Right renal pelvis (tissue), 4 donors: ENCODE measurements around the gene EFCAB5. TPM values are rescaled to one million over a fixed set of nuclear protein-coding genes. Genes with fewer than 3 reads are reported as not detected.
"Not testable (repeated sequence)": the region's sequence is repeated elsewhere in the genome, so short reads cannot be mapped to it uniquely, and the experiment has no call there.

Experiments
- DNase-seq, 4 donors: peaks; one replicate each; pipeline ENCODE4 v3.0.0-alpha.2; 2013; ENCODE audit warnings: low read depth in 4 of 4, low spot score in 3 of 4, missing footprints in 1 of 4
- polyA plus RNA-seq, 4 donors: library from polyadenylated mRNA; unstranded; fragments of 120-200 nt; gene quantifications; one replicate each; pipeline ENCODE4 v1.2.1, GENCODE V29; 2013; ENCODE audit not compliant: insufficient read length in 4 of 4

EFCAB5 gene
- polyA plus RNA-seq, 4 donors, result 1.8 to 3.7 (median 2.2) TPM

DNA sequence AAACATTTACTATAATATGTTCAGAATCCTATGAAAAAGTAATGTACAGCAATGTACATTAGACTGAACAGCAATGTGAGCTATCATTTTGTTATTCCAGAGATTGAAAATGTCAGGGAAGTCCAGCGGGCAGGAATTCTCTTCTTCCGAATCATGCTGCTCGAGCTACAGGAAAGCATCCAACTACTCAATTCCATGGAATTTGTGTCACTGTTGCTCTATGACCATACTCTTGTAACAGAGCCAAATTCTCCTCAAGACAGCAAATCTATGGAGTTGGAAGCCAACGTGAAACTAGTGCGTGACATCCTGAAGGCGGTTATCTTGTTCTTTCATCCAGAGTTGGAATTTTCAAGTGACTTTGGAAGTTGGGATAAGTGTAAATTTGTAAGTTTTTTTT, 150.3 kb downstream of the EFCAB5 start:
- DNase-seq, result no peak

DNA sequence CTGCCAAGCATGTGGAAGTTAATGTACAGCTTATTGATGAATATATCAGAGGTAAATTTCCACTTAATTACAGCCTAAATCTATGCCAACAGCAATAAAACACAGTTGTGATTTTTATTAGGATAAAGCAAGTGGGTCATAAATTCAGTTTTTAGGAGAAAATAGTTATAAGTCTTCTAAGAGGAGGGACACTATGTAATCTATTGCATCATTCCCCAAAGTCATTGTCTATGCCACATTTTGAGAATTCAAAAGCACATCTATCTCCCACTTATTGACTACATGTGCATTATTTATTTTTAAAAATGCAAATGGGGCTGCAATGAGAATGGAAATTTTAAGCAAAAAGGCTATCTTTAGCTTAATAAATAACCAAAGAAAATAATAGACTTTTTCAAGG, 151.5 kb downstream of the EFCAB5 start:
- no peak for DNase-seq

DNA sequence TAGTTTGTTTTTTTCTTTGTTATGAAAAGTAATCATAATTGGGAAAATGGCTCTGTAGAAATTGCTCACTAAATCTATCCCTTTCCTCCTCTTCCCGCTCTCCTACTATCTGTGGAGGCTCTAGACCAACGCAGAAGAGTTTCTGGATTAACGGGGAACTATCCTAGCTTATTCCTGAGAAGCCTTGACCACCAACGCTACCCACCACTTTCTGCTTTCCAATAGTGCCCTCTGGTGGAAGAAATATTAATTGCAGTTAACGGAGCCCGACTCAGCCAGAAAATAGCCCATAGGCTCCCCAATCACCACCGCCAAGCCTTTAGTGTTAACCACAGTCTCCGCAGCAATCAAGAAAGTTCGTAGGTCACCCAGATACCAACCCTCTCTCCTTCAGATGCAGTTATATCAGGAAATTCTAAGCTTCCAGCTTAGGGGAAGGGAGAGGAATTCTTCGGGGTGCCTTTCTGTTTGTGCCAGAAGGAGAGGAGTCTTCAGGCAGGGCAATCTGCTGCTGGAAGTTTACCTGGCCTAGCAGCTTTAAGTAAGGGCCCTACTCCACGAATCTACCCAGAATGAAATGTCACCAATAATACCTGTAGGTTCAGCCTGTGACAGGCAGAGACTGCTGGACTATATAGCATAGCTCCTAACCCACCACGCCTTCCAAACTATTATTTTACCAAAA, 152.2 kb downstream of the EFCAB5 start:
- peak in 3 of 4 donors; percentile 58 to 65 (median 61) for DNase-seq

DNA sequence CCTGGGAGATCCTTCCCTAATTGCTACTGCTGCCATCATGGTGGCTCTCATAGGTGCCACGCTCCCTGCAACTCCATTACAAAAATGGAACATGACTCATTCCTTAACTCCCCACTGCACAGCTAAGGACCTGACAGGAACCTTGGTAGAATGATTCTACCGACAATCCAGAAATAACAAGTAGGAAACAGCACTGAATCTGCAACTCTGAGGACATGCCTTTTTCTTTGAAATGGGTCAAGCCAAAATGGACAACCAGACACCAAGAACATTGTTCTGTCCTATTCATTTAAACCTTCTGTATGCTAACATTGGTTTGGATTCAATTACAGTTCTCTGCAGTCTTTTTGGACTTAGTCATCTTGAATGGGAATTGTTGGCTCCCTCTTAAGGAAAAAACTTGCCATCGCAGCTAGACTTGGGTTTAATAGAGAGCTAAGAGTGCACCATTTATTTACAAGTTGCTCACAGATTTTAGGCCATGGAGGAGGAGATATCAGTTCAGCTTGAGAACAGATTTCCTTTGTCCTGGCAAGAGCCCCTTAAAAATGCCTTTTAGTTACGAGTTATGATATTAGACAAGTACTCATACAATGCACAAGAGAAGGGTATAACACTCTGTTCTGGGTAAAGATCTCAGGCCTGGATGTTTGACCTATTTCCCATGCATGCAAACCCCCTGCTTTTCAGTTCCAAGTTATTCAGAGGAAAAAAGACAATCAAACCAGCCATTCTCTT, 154.2 kb downstream of the EFCAB5 start:
- no peak for DNase-seq

DNA sequence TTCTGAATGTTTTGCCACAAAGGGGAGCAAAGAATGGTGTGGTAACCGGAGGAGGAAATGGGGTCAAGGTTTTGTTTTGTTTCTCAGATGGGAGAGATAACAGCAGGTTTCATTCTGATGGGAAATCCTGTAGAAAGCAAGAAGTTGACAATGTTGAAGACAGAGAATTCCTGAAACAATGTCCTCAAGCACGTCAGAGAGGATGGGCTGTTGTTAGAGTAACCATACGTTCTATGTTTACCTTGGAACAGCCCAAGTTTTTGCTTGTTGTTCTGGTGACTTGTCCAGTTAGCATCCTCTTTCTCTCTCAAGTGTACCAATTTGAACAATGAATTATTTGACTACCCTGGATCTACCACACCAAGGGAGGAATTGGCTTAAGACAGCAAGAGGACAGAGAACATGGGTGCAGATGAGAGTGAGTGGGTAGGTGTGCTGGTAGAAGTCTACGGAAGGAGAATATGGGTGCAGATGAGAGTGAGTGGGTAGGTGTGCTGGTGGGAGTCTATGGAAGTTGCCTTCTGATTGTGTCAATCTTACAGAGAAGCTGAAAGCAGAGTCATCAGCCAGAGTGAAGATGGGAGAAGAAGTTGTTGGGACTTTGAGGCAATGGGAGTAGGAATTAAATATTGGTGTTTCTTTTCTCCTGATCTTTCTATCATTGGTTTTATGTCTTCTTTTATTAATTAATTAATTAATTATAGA, 160.4 kb downstream of the EFCAB5 start:
- no peak for DNase-seq

DNA sequence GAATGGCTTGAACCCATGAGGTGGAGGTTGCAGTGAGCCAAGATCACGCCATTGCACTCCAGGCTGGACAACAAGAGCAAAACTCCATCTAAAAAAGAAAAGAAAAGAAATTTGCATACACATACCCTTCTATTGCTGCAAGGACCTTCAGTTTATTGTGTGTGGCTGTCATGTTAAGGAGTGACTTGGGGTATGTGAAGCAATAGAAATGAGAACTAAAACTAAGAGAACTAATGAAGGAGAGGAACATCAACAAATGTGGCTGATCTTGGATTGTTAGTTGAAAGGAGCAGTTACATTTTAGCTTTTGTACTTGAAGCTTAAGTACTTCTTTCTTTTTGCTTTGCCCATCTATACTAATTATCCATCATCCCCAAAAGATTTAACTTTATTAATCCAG, 162.5 kb downstream of the EFCAB5 start:
- DNase-seq, result no peak

DNA sequence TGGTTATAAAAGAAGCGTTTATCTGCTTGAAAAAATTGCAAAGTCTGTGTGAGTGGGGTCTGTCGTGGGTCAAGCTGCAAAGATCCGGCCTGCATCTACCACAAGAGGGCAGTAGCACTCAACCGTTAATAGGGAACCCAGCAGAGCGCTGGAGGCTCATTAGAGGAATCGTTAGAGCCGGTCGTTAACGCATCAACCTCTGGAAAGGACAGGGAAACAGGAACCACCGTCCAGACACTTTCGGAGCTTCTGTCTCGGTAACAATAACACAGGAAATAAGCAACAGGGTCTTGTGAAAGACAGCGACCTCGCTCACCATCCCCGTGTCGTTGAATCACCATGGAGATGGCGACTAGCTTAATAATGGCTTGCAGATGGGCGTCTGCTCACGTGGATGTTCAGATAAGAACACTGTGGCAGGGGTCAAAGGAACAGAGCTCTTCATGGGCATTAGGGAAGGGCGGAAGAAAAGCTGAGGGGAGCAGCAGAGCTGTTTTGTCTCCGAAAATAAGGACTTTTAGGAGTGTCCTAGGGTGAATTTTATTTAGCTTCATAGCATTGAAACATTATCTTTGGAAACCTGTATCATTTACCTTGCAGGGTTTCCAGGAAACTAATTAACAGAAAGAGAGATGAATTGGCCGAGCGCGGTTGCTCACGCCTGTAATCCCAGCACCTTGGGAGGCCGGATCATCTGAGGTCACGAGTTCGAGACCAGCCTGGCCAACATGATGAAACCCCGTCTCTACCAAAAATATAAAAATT, 163.3 kb downstream of the EFCAB5 start:
- peak; percentile 70 to 75 (median 74) for DNase-seq

DNA sequence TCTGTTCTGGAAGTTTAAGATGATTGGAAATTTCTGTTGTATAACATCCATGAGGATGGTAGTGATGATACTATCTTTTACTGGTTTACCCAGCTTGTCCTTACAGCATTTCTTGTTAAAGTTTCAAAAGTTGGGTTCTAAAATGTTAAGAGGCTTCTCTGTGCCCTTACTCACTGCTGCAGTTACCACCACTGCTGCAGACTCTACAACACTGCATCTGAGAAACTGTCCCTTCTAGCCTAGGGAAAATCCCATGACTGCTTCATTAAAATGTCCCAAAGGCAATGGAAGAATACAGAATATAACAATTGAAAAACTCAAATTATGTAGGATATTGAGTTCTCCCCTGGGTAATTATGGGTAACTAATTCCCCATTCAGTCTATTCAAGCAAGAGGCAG, 171.4 kb downstream of the EFCAB5 start:
- no peak for DNase-seq

DNA sequence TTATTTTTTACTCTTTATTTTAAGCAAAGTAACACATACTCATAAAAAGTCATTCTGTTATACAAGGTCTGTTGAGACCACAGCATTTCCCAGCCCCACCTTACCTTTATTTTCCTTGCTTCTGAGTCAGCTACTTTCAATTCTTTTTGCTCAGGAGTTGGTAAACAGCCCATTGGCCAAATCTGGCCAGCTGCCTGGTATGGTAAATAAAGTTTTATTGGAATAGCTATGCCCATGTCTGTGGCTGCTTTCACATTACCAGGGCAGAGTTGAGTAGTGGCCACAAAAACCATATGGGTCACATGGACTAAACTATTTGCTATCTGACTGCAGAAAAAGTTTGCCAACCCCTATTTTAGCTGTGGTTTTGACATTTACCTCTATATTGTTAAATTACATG, 171.8 kb downstream of the EFCAB5 start:
- DNase-seq, result no peak

DNA sequence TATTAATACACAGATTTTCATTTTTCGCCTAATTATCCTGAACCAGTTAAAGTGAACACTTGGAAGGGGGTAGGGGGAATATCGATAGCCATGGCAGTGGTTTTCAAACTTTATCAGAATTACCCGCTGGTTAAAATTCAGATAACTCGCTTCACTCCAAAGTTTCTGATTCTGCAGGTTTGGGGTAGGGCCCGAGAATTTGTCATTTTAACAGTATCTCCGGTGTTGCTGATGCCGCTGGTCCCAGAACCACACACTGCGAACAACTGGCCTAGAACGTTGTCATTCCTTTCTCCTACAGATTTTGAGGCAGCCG, 174.9 kb downstream of the EFCAB5 start:
- DNase-seq, result no peak

DNA sequence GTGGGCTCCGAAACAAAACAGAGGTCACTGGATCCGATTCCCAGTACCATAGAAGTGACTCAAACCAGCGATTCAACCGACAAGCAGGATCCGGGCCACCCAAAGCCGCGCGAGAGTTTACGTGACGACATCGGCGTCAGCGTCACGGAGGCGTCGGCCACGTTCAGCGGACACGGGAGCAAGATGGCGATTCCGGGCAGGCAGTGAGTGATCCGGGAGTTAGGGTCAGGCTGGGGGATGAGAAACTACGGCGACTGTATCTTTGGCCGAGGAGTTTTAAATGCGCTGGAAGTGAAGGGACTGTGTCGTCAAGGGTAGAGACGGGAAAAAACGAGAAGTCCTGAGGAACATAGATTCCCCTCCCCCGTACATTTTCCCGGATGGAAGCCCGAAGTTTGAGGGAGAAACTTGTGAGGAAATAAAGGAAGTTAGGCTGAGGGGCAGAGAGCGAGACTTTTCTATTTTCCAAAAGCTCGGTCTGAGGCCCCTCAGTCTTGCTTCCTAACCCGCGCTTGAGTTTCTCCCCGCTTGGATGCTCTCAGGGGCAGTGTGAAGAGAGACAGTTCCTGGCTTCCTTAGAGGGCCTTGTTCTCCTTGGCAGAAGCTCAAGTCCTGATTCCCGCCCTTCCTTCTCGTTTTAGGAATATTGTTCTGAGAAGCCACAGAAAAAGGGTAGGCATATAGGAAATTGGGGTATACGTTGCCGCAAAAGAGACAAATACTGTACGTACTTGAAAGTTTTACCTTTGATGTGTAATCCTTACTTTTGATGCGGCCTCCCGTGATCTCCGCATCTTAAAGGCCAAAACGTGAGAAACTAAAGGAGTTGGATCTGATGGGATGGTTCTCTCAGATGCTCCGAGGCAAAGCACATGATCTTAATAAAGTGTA, 175.5 kb downstream of the EFCAB5 start, which contains the start of gene NSRP1:
TSS of gene NSRP1 (plus strand) at position 156 of the 891 bp plus-strand sequence. CDS start at position 184, 28 bp downstream.
- peak; percentile 90 to 94 (median 94) for DNase-seq

DNA sequence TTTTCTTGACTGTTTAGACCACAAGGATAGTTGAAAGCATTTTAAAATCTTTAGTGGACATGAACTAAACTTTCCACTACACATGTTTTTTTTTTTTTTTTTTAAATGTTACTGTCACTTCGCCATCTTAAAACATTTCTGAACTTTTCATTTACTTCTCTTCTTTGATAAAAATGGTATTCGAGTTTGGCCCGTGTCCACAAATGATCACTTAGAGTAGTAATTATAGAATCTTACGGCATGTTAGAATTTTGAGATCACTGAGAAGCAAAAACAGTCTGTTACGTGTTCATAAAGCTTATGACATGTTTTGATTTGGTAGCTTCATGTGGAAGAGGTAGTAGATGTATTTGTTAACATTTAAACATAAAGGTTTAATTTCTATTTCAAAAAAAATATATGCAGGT, 176.2 kb downstream of the EFCAB5 start:
- no peak for DNase-seq

DNA sequence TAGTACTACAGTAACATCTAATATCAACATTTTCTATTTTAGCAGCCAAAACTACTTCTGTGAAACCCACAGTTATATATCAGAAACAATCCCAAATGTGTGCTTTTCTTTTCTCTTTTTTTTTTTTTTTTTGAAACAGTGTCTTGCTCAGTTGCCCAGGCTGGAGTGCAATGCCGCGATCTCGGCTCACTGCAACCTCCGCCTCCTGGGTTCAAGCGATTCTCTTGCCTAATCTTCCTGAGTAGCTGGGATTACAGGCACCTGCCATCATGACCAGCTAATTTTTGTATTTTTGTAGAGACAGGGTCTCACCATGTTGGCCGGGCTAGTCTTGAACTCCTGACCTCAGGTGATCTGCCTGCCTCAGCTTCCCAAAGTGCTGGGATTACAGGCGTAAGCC, 177.2 kb downstream of the EFCAB5 start:
- DNase-seq, result not testable (repeated sequence)

DNA sequence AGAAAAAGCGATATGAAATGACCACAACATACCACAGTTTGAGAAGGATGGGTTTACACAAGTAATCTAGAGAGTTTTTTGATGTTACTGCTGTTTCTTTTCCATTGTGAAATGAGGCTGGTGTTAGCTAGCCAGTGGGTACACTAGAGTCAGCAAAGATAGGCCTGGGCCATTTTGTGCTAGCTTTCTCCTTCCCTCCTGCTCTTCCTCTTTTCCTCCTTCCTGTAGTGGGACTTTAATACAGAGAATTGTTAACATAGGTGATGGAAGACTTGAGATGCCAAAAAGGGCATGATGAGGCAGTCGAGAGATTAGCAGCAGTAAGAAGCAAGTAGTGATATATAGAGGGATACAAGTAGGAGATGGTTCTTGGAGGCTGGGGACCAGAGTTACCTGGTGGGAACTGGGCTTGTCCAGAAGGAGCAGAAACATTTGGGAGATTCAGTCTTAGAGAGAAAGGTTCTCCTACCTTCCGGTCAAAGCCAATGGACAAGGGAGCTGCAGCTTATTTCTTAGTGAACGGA, 182.9 kb downstream of the EFCAB5 start:
- no peak for DNase-seq

DNA sequence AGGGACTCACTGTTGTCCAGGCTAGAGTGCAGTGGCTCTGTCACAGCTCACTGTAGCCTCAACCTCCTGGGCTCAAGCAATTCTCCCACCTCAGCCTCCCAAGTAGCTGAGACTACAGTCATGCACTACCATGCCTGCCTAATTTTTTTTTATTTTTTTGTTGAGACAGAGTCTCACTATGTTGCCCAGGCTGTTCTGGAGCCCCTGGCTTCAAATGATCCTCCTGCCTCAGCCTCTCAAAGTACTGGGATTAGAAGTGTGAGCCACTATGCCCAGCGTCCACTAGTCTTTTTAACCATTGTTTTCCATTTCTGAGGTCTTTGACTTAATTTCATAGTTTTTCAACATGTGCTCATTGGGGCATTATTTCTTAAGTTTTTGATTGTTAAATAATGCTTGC, 188.7 kb downstream of the EFCAB5 start:
- no peak for DNase-seq

DNA sequence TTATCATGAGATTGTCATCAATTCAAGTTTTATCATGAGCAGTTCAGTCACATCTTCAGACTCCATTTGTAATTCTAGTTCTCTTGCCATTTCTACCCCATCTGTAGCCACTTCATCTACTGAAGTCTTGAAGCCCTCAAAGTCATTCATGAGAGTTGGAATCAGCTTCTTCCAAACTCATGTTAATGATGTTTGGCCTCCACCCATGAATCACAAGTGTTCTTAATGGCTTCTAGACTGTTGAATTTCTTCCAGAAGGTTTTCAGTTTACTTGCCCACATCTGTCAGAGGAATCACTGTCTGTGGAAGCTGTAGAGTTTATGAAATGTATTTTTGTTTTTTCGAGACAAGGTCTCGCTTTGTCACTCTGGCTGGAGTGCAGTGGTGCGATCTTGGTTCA, 191.2 kb downstream of the EFCAB5 start:
- DNase-seq, result no peak

DNA sequence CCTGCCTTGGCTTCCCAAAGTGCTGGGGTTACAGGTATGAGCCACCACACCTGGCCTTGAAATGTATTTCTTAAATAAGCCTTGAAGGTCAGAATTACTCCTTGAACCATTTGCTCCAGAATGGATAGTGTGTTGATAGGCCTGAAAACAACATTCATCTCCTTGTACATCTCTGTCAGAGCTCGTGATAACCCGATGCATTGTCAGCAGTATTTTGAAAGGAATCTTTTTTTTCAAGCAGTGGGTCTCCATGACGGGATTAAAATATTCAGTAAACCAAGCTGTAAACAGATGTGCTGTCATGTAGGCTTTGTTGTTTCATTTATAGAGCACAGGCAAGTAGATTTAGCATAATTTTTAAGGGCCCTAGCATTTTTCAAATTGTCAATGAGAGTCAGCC, 191.8 kb downstream of the EFCAB5 start:
- DNase-seq, result no peak

DNA sequence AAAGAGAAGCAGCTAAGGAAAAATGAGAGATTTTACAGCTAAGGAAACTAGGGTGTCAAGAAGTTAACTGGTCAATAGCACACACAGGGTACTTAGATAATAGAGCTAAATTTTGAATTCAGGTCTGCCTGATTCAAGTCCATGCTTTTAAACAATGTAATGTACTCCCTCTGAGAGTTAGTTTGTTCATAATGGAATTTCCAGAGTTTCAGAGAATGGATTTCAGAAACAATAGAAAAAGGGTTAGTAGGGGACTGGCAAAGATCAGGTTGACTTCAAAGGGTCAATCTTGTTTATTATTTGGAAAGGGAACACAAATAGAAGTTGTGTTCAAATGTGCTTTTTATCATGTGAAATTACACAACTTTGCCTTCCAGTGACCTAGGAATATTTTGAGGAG, 193.1 kb downstream of the EFCAB5 start:
- DNase-seq, result no peak

DNA sequence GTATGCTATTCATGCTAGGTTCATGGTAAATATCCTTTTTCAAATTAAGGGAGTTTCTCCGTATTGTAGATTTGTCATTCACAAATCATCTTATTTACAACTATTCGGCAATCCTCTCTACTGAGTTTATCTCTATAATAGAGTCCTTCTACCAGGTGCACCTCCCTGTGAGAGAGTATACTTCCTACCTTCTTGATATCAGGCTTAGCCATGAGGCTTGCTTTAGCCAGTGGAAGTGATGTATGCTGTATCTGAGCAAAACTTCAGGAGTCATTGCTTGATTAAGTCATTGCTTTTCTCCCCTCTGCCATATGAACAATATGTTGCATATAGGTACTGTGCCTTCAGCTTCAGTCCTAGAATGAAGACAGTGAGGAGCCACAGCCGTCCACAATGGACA, 195.7 kb downstream of the EFCAB5 start:
- DNase-seq, result no peak

DNA sequence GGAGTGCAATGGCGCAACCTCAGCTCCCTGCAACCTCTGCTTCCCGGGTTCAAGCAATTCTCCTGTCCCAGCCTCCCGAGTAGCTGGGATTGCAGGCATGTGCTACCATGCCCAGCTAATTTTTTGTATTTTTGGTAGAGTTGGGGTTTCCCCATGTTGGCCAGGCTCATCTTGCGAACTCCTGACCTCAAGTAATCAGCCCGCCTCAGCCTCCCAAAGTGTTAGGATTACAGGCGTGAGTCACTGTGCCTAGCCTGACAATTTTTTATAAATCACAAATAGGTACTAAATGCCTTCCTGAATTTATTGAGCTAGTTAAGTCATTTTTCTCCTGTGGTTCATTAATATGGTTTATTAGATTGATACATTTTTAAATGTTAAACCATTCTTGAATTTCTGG, 206.4 kb downstream of the EFCAB5 start:
- DNase-seq, result not testable (repeated sequence)
